NB4 (cell line): ENCODE results near the gene SMIM44.

Experiments
- DNase-seq: peaks from one replicate; pipeline ENCODE4 v3.0.0; 2010; ENCODE audit warnings: low read depth
- H3K4me3 ChIP-seq: one replicate; pipeline ENCODE4 v1.5.1; 2011; ENCODE audit warnings: mild to moderate bottlenecking, low read depth, low read length, moderate library complexity
- MAX ChIP-seq: IDR thresholded peaks from 2 replicates; pipeline ENCODE4 v1.6.1; 2011; ENCODE audit warnings: low read depth, low read length
- MYC ChIP-seq: IDR thresholded peaks from 2 replicates; pipeline ENCODE4 v1.6.1; 2011; ENCODE audit warnings: low read depth, low read length
- POLR2A ChIP-seq: IDR thresholded peaks from 2 replicates; pipeline ENCODE4 v1.6.1; 2011; ENCODE audit warnings: mild to moderate bottlenecking; ENCODE audit not compliant: insufficient read length; ENCODE audit errors: extremely low read depth
- TF ChIP-seq, protein P1 (sequence below): IDR thresholded peaks from one replicate; pipeline ENCODE4 v1.5.1; 2012; ENCODE audit warnings: low read depth, low read length

Gene SMIM44

DNA sequence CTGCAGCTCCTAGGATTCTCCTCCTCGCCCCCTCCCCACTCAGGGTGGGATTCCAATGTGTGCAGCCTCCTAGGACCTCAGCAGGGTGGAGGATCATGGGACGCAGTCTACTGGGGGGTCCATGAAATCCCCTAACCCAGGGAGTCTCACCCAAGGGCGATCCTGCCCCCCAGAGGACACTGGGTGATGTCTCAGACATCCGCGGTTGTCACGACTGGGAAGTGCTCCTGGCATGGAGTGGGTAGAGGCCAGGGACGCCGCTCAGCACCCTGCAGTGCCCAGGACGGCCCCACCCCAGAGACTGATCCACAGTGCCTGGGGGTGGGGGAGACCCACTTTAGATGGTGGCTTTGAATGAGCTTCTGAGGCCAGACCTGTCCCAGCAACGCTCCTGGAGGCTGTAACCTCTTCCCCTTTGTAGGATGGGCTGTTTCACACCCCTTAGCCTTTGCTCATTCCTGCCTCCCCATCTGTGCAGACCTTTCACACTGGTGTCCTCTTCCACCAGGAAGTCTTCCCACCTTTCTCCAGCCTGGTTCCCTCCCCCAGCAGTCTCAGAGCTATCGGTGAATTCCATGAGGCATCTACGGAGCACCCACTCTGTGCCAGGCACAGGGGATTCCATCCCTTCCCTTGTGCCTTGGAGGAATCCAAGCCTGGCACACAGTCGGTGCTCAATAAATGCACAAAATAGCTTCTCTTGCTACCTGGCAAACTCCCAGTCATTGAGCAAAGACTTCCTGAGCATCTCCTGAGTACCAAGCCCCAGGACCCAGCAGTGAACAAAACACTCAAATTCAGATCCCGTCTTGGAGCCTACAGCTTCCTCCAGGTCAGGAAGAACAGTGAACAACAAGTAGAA lies 13.4 kb downstream of the SMIM44 start:
- DNase-seq = no peak
- no peak for TF ChIP-seq MYC
- TF ChIP-seq, protein P1, sequence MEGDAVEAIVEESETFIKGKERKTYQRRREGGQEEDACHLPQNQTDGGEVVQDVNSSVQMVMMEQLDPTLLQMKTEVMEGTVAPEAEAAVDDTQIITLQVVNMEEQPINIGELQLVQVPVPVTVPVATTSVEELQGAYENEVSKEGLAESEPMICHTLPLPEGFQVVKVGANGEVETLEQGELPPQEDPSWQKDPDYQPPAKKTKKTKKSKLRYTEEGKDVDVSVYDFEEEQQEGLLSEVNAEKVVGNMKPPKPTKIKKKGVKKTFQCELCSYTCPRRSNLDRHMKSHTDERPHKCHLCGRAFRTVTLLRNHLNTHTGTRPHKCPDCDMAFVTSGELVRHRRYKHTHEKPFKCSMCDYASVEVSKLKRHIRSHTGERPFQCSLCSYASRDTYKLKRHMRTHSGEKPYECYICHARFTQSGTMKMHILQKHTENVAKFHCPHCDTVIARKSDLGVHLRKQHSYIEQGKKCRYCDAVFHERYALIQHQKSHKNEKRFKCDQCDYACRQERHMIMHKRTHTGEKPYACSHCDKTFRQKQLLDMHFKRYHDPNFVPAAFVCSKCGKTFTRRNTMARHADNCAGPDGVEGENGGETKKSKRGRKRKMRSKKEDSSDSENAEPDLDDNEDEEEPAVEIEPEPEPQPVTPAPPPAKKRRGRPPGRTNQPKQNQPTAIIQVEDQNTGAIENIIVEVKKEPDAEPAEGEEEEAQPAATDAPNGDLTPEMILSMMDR = no peak
- TF ChIP-seq POLR2A = no peak
- no peak for TF ChIP-seq MAX
- no peak overlapping the region for H3K4me3 ChIP-seq

DNA sequence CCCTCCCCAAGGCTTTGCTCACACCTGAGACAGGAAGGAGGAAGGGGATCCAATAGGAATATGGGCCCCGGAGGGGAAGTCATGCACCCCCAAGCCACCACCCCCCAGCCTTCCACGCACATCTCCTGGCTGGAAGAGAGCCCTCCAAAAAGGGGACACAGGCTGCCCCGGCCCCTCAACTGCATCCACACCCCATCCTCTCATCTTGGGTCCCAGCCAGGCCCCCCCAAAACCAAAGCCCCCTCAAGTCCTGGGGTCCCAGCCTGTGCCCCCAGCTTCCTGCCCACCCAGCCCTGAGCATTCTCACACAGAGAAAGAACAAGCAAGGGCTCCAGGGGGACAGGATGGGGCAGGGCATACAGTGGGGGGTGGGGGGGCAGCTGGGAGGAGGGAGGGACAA lies 15.0 kb downstream of the SMIM44 start:
- no peak for DNase-seq
- TF ChIP-seq POLR2A (no peak), MAX (no peak), MYC (no peak)
- TF ChIP-seq, protein P1 = no peak
- no peak overlapping the region for H3K4me3 ChIP-seq

- no peak for TF ChIP-seq MAX
- TF ChIP-seq MYC = no peak
- TF ChIP-seq, protein P1 = no peak
- no peak for TF ChIP-seq POLR2A
- DNase-seq = no peak
- no peak overlapping the region for H3K4me3 ChIP-seq
Measured at GRCh38 chr19:3467437-3468198, 15.6 kb downstream of the SMIM44 start.

- TF ChIP-seq POLR2A (no peak), MYC (no peak), MAX (no peak)
- TF ChIP-seq, protein P1 = no peak
- no peak overlapping the region for H3K4me3 ChIP-seq
- DNase-seq = no peak
Measured at GRCh38 chr19:3466635-3467034, 16.6 kb downstream of the SMIM44 start.

DNA sequence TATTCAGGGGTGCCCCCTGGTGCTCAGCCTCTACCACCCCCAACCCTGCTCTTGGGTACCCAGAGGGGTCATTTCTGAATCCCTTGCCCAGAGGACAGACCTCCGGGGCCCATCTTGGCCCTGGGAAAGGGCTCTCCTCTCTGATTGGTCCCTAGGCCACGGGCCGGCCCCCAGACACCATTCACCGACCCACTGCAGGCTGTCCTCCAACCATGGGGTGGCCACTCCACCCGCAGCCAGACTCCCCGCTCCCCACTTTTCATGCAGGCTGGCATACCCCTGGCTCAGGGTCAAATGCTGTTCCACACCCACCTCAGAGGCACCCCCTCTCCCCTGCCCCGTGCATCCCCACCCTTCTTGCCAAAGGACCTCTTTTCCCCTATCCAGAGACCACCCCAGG lies 17.7 kb downstream of the SMIM44 start:
- no peak for DNase-seq
- TF ChIP-seq MYC (no peak), POLR2A (no peak), MAX (no peak)
- TF ChIP-seq, protein P1 = no peak
- H3K4me3 ChIP-seq = no peak overlapping the region
